GM23338 (cell line): ENCODE data around the gene LHX1. TPM values are rescaled to one million over a fixed set of nuclear protein-coding genes. Genes with fewer than 3 reads are reported as not detected.

ENCODE experiments used
- ATAC-seq: fragments of 200-7000 bp; cut with Tn5 transposase; 3 replicates; pipeline ENCODE4 v1.9.1; 2020
- DNase-seq: peaks from one replicate; pipeline ENCODE4 v3.0.0-alpha.2; 2015; ENCODE audit warnings: low spot score
- H2AFZ ChIP-seq: fragments of 200-600 bp; sonication (generic); 2 replicates; pipeline ENCODE4 v1.8.0; 2016; ENCODE audit warnings: antibody characterized with exemption, mild to moderate bottlenecking, moderate library complexity
- H3F3A ChIP-seq: fragments of 200-600 bp; sonication (generic); replicated peaks from 2 replicates; pipeline ENCODE4 v1.8.0; 2017; ENCODE audit warnings: antibody characterized with exemption, mixed run types, low read depth
- H3K27ac ChIP-seq: fragments of 200-600 bp; sonication (generic); 2 replicates; pipeline ENCODE4 v1.6.1; 2016; ENCODE audit warnings: low read depth
- H3K27me3 ChIP-seq: fragments of 200-600 bp; sonication (generic); 2 replicates; pipeline ENCODE4 v1.8.0; 2016; ENCODE audit warnings: mild to moderate bottlenecking, mixed run types, moderate library complexity; ENCODE audit not compliant: insufficient read depth
- H3K36me3 ChIP-seq: fragments of 200-600 bp; sonication (generic); 2 replicates; pipeline ENCODE4 v1.8.0; 2016; ENCODE audit warnings: mild to moderate bottlenecking; ENCODE audit not compliant: insufficient read depth
- H3K4me1 ChIP-seq: fragments of 200-600 bp; sonication (generic); 2 replicates; pipeline ENCODE4 v1.8.0; 2016; ENCODE audit warnings: mild to moderate bottlenecking, moderate library complexity; ENCODE audit not compliant: insufficient read depth
- H3K4me2 ChIP-seq: fragments of 200-600 bp; sonication (generic); 2 replicates; pipeline ENCODE4 v1.7.1; 2017; ENCODE audit warnings: mixed run types
- H3K4me3 ChIP-seq: fragments of 200-600 bp; sonication (generic); 2 replicates; pipeline ENCODE4 v1.6.1; 2016; ENCODE audit warnings: mixed run types
- H3K79me2 ChIP-seq: fragments of 200-600 bp; sonication (generic); replicated peaks from 2 replicates; pipeline ENCODE4 v1.8.0; 2017; ENCODE audit warnings: mild to moderate bottlenecking; ENCODE audit not compliant: insufficient read depth
- H3K9me2 ChIP-seq: fragments of 200-600 bp; sonication (generic); 2 replicates; pipeline ENCODE4 v1.8.0; 2017; ENCODE audit not compliant: insufficient read depth
- H4K20me1 ChIP-seq: fragments of 200-600 bp; sonication (generic); replicated peaks from 2 replicates; pipeline ENCODE4 v1.8.0; 2017; ENCODE audit warnings: mild to moderate bottlenecking; ENCODE audit not compliant: insufficient read depth
- H3K27ac Mint-ChIP-seq: 2 replicates; pipeline ENCODE4 v1.8.0; 2020; ENCODE audit warnings: inconsistent platforms, mild to moderate bottlenecking, moderate library complexity, mixed read lengths
- H3K27me3 Mint-ChIP-seq: 3 replicates; pipeline ENCODE4 v1.8.0; 2022; ENCODE audit warnings: low read depth, mild to moderate bottlenecking, moderate library complexity, mixed read lengths, inconsistent platforms; ENCODE audit not compliant: insufficient read depth, poor library complexity
- H3K36me3 Mint-ChIP-seq: 3 replicates; pipeline ENCODE4 v1.8.0; 2021; ENCODE audit warnings: low read depth, mild to moderate bottlenecking, inconsistent platforms, moderate library complexity, mixed read lengths
- H3K4me1 Mint-ChIP-seq: 3 replicates; pipeline ENCODE4 v1.8.0; 2020; ENCODE audit warnings: mild to moderate bottlenecking, inconsistent platforms, mixed read lengths
- H3K4me3 Mint-ChIP-seq: 3 replicates; pipeline ENCODE4 v1.8.0; 2021; ENCODE audit warnings: moderate library complexity, mild to moderate bottlenecking, inconsistent platforms, mixed read lengths
- H3K9me3 Mint-ChIP-seq: 3 replicates; pipeline ENCODE4 v1.8.0; 2020; ENCODE audit warnings: moderate library complexity, mild to moderate bottlenecking, inconsistent platforms, mixed read lengths
- ETS1 ChIP-seq: IDR thresholded peaks from 2 replicates; pipeline ENCODE4 v1.6.1; 2016; ENCODE audit warnings: antibody characterized with exemption
- EZH2phosphoT487 ChIP-seq: fragments of 200-600 bp; sonication (generic); IDR thresholded peaks from one replicate; pipeline ENCODE4 v1.8.1; 2018; ENCODE audit warnings: antibody characterized with exemption; ENCODE audit not compliant: unreplicated experiment
- JUNB ChIP-seq: IDR thresholded peaks from one replicate; pipeline ENCODE4 v1.6.1; 2016; ENCODE audit warnings: antibody characterized with exemption; ENCODE audit not compliant: unreplicated experiment
- NANOG ChIP-seq: IDR thresholded peaks from 2 replicates; pipeline ENCODE4 v1.6.1; 2016; ENCODE audit warnings: antibody characterized with exemption, borderline replicate concordance
- POLR2AphosphoS5 ChIP-seq: IDR thresholded peaks from 2 replicates; pipeline ENCODE4 v1.6.1; 2016; ENCODE audit warnings: antibody characterized with exemption, low read depth
- REST ChIP-seq: IDR thresholded peaks from one replicate; pipeline ENCODE4 v1.6.1; 2018; ENCODE audit warnings: antibody characterized with exemption; ENCODE audit not compliant: unreplicated experiment
- STAT1 ChIP-seq: IDR thresholded peaks from one replicate; pipeline ENCODE4 v1.6.1; 2016; ENCODE audit warnings: antibody characterized with exemption; ENCODE audit not compliant: unreplicated experiment
- ZNF114 ChIP-seq: fragments of 250-450 bp; sonication (Bioruptor Pico); IDR thresholded peaks from 2 replicates; pipeline ENCODE4 v1.5.0; 2020; ENCODE audit warnings: mild to moderate bottlenecking, moderate library complexity
- ZNF331 ChIP-seq: fragments of 250-450 bp; sonication (Bioruptor Pico); IDR thresholded peaks from 2 replicates; pipeline ENCODE4 v1.5.0; 2020; ENCODE audit warnings: low read depth, mild to moderate bottlenecking, moderate library complexity
- polyA plus RNA-seq: library from polyadenylated mRNA; unstranded; fragments of >200 nt; fragmentation: Nextera tagmentation; extraction: Ambion mirVana; gene quantifications from 2 replicates; pipeline ENCODE4 v1.2.1, GENCODE V29; 2016
- total RNA-seq: library from RNA; depleted of rRNA; stranded (reverse); fragments of >200 nt; shearing (Covaris generic); gene quantifications from 2 replicates; pipeline ENCODE4 v1.2.3, GENCODE V29; 2014

Gene LHX1
- total and polyA plus RNA-seq, 2 experiments from 2014 or later = 0.52 to 0.74 TPM

GRCh38 chr17:36979565-36979941, 42.3 kb downstream of the LHX1 start:
- Histone ChIP-seq H3K36me3 (no peaks in the 10 kb centered on the region), H3K4me3 (no peak overlapping the region), H3K79me2 (peaks cover 27% of the 10 kb centered on the region), H3K27me3 (no peaks in the 10 kb centered on the region), H3F3A (no peaks in the 10 kb centered on the region), H3K4me2 (no peak overlapping the region), H3K4me1 (no peaks in the 10 kb centered on the region), H2AFZ (no peak overlapping the region), H3K9me2 (0 out of 2 replicates have a peak, but pooled peaks cover 3% of the 10 kb centered on the region), H3K27ac (no peak overlapping the region), H4K20me1 (no peaks in the 10 kb centered on the region)
- H3K27me3 Mint-ChIP-seq = no peaks in the 10 kb centered on the region
- TF ChIP-seq REST = no peak
- no peak for TF ChIP-seq ETS1
- TF ChIP-seq EZH2phosphoT487 = no peak
- no peak for TF ChIP-seq STAT1
- no peak for TF ChIP-seq ZNF114 (CRISPR knock-in tag)
- TF ChIP-seq ZNF331 (CRISPR knock-in tag) = no peak
- TF ChIP-seq JUNB = no peak
- no peak overlapping the region for H3K4me3 Mint-ChIP-seq
- peaks cover 3% of the 10 kb centered on the region; the same call in 1 of the 3 replicates for H3K36me3 Mint-ChIP-seq
- peaks cover 20% of the 10 kb centered on the region; the same call in 2 of the 3 replicates for H3K4me1 Mint-ChIP-seq
- H3K27ac Mint-ChIP-seq = no peak overlapping the region
- DNase-seq (no peak), ATAC-seq (no peak)
- H3K9me3 Mint-ChIP-seq = no peaks in the 10 kb centered on the region

GRCh38 chr17:36980280-36980761, 43.0 kb downstream of the LHX1 start:
- Mint-ChIP-seq H3K4me1 (peaks cover 20% of the 10 kb centered on the region; the same call in 2 of the 3 replicates), H3K9me3 (no peaks in the 10 kb centered on the region), H3K27ac (peak overlapping the region; percentile 17; the same call in 1 of the 2 replicates), H3K36me3 (peaks cover 3% of the 10 kb centered on the region; the same call in 1 of the 3 replicates), H3K27me3 (no peaks in the 10 kb centered on the region), H3K4me3 (no peak overlapping the region)
- Histone ChIP-seq H4K20me1 (no peaks in the 10 kb centered on the region), H3K4me2 (no peak overlapping the region), H3K27me3 (no peaks in the 10 kb centered on the region), H3K4me1 (no peaks in the 10 kb centered on the region), H3K79me2 (peaks cover 27% of the 10 kb centered on the region), H3K4me3 (no peak overlapping the region), H3K27ac (no peak overlapping the region), H3K9me2 (0 out of 2 replicates have a peak, but pooled peaks cover 3% of the 10 kb centered on the region), H3F3A (no peaks in the 10 kb centered on the region), H2AFZ (no peak overlapping the region), H3K36me3 (no peaks in the 10 kb centered on the region)
- ATAC-seq = no peak
- TF ChIP-seq STAT1 = no peak
- TF ChIP-seq EZH2phosphoT487 = no peak
- TF ChIP-seq POLR2AphosphoS5 = no peak
- TF ChIP-seq NANOG = no peak
- peak; percentile 9 for DNase-seq
